Measurements from ENCODE around the gene FOXK1.

- TF ChIP-seq POLR2AphosphoS5 (IDR thresholded peaks at IDR 0.05; ENCODE audit: low read depth) (no peak), CTCF (IDR thresholded peaks at IDR 0.05; ENCODE audit: insufficient read depth, low read length) (no peak), SPI1 (IDR thresholded peaks at IDR 0.05; ENCODE audit: borderline replicate concordance, low read depth) (no peak)
Observed at GRCh38 chr7:4734587-4735345, 52.7 kb downstream of the FOXK1 start.
